Stimulated activated CD8-positive, alpha-beta memory T cell treated with anti-CD3 and anti-CD28 coated beads, Interleukin-12 subunit alpha, Interleukin-12 subunit beta, amount 100 ng/mL, for 24 hours (primary cell): Measurements from ENCODE around the gene PCNX2.
"Not testable (repeated sequence)": the region's sequence is repeated elsewhere in the genome, so short reads cannot be mapped to it uniquely, and the experiment has no call there.

Experiments used
- DNase-seq: peaks from one replicate; pipeline ENCODE4 v3.0.0-alpha.2; 2020; ENCODE audit errors: extremely low read depth

PCNX2 gene

DNA sequence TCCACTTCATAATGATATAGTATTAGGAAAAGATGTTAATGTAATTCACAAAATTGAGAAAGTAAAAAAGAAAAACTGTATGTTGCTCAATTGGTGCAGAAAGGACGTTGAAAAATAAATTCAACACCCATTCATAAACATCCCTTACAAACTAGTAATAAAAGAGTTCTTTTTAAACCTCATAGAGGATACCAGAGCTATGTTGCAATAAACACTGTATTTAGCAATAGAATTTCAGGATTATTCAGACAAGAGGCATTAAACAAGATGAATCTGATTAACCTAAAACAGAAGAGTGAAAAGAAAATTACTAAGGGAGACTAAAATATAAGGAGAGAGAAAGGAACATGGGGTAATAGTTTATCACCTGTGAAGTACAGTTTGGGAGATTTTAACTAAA, 190.3 kb downstream of the PCNX2 start:
- DNase-seq, result no peak

GRCh38 chr1:233102341-233102740, 193.2 kb downstream of the PCNX2 start:
- DNase-seq, result no peak

DNA sequence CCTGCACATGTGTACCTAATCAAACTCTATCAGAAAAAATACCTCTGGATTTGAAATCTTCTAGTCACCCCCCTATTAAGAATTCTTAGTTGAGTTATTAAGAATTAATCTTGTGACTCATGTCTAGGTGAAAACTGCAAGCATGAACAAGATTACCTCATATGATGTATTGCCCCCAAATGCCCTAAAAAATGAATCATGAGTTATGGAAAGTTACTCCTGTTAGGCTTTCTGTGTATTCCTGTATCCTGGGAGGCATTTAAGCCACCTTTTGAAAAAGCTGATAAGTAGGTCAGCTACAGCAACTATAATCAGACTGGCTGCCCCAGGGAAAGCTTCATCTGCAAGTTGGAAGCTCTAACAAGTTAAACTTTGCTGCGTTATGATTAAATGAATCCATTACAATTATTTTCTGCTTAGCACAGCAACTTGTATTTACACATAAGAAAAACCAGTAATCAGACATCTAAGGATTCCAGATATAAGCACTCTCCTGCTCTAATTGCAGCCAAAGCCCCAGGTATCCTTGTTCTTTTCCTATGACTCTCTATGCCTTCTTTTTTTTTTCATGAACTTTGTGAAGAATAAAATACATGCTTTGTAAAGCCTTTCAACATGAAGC, 197.5 kb downstream of the PCNX2 start:
- DNase-seq, result no peak

DNA sequence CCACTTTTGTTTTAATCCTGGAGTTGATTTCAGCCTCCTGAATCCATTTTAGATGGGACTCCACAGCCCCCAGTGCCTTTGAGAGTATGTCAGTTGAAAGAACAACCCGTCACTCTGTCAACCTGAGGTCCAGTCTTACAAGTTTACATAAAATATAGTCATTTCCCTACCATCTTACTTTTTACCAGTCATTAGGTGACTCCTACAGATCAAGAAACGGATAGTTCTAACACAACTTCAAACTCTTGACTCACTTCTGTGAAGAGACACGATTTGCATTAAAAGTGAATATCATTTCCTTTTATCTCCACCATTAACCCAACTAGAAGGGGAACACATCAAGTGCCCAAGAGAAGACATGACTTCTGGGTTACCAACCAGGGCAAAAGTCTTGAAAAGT, 198.0 kb downstream of the PCNX2 start:
- DNase-seq, result no peak

DNA sequence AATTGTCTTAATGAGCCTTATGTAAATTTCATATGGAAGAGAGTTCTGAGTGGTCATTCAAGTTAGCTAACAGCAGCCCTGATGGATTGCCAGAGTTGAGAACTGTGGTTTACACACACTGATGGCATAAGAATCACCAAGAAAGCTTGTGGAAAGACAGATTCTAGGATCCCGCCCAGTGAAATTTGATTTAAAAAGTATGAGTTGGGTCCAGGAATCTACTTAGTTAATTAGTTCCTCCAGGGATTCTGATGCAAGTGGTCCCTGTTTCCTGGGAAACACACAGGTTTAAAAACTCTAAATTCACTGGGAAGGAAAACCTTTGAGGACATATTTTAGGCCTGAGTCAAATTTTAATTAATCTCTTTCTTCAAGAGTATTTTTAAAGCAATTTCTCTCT, 200.8 kb downstream of the PCNX2 start:
- no peak for DNase-seq

DNA sequence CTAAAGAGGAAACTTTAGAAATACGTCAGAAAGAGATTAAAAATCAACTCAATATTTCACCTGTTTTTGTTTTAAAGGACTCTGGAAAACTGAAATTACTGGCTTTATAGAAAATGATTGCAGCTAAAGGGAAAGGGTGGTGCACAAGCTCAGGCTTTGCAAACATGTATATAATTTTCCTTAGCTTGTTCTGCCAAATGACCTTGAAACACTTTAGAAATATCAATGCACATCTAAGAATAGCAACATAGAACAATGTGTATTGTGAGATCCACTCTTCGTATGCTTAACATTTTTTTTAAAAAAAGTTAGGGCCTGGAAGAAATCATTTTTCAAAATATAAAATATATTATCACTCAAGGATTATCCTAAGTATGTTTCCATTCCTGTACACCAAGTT, 201.3 kb downstream of the PCNX2 start:
- DNase-seq, result no peak

DNA sequence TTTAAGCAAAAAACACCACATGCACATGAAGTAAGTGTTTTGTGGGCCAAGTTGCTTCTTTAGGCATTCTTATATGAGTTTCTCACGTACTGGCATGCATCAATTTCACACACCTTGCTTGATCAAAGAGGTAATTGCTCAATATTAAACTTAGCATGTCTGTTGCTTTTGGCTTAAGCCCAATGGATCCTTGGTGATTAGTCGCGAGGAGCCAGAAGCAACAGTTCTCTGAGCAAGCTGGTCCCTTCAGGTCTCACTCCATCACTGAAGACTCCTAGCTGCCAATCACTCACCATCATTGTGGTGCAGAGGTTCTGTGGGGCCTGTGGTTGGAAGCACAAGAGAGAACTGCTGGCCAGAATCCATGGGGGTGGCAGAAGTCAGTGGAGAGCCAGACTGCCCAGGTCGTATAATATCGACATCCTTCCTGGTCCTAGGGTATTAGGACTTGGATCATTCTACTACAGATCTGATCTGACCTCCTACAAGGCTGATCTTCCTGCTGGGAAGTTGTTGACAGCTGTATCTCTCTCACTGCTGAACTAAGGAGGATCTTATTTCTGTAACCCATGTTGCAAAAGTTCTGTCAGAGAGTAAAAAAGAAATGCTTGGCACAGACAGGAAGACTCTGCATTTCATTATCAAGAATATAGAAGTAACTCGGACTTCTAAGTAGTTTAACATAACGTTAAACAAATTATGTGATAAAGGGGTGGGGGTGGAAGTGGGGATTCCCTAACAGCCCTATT, 204.6 kb downstream of the PCNX2 start:
- no peak for DNase-seq

DNA sequence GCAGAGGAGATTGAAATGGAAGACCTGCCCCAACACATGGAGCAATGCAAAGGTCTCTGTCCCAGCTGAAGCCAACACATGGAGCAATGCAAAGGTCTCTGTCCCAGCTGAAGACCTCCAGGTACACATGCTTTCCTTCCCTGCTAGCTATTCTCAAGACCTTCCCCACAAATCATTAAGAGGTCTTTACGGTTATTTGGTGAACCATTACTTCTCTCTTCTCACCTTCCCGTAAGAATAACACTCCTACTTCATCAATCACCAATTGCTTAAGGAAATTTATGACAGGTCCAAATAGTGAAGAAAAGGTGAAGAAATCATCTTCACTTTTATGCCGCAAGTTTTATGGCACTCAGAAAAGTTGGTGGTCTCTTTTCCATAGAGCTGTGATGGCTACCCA, 206.3 kb downstream of the PCNX2 start:
- DNase-seq, result no peak

- DNase-seq, result no peak
These were observed 206.9 kb downstream of the PCNX2 start for GRCh38 chr1:233088613-233089012.

DNA sequence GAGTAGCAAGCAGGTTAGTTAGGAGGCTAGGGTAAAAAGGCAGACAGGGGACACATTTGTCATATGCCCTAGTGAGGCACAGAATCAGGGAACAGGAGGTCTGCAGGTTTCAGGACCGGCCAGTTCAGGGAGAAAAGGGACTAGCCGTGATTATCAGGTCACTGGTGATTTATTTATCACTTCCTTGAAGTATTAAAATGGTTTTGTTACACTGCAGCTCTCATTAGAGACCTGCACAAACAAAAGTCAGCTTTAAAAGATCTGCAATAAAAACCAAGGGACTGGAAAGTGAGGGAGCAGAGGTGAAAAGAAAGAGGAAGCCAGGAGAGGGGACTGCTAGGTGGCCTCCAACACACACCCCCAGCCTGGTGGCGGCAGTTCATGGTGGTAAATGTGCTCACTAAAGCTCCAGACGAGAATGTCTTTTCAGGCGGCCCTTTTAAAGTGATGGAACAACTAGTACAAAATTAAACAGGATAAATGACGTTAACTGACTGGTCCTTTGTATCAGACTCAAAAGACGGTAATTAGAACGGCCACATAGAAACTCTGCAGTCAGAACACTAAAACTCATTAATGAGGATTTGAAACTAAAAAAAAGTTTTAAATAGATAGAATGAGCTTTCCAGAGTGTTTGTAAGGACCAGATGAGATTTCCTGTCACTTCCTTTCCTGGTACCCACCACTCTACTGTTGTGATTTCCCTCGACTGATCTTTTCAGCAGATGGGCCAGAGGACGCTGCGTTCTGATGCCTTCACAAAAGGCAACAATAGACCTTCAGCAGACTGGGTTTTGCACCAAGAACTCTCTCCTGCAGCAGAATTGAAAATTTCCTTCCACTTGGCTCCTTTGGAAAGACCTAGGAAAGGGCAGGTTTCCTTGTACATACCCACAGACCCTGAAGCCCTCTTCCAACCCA, 208.3 kb downstream of the PCNX2 start:
- no peak for DNase-seq

GRCh38 chr1:233085566-233085965, 210.0 kb downstream of the PCNX2 start:
- DNase-seq, result no peak

GRCh38 chr1:233082778-233083550, 212.6 kb downstream of the PCNX2 start:
- DNase-seq, result no peak

- no peak for DNase-seq
These were observed 213.8 kb downstream of the PCNX2 start for GRCh38 chr1:233081735-233082134.

DNA sequence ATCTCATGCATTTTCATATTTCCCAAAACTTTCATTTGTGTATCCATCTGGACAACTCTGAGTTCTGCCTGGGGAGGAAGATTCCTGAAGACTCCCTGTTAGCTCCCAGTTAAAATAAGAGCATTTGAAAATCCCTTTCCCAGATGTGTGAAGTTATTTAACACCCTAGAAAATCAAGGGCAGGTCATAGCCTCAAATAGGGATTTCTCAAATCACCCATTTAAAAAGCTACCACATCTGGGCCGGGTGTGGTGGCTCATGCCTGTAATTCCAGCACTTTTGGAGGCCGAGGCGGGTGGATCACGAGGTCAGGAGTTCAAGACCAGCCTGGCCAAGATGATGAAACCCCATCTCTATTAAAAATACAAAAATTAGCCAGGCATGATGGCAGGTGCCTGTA, 214.7 kb downstream of the PCNX2 start:
- DNase-seq, result not testable (repeated sequence)

GRCh38 chr1:233080286-233080685, 215.2 kb downstream of the PCNX2 start:
- no peak for DNase-seq

GRCh38 chr1:233079574-233079973, 216.0 kb downstream of the PCNX2 start:
- DNase-seq, result no peak

- no peak for DNase-seq
These were observed 217.1 kb downstream of the PCNX2 start for GRCh38 chr1:233078396-233078795.

DNA sequence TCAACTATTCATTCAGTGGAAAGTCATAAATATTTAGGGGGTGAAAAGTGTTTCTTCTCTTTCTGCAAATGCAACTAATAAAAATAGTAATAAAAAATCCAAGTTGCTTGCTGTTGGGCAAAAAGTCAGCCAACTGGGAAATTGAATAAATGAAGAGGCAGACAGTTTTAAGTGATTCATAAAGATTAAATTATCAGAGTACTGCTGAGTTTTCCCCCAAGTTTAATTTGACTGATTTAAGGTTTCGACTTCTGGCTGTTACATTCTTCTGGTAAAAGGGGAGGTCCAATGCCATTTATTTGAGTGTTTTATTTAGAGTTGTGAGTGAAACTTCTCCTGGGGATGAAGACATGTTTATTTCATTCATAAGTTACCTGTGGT, 219.6 kb downstream of the PCNX2 start:
- no peak for DNase-seq

DNA sequence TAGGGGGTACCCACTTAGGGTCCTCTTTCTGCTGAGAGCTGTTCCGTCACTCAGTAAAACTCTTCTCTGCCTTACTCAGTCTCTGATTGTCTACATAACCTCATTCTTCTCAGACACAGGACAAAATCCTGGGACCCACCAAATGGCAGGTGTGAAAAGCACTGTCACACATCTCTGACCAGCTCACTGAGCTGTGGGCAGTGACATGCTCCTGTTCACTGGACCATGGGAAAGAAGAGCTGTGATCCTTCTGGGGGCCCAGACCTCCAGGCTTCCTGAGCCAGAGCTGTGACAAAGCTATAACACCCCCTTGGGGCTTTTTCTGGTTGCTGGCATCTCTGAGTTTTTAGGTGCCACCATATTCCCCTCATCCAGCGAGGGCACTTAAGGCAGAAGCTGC, 229.4 kb downstream of the PCNX2 start:
- no peak for DNase-seq

DNA sequence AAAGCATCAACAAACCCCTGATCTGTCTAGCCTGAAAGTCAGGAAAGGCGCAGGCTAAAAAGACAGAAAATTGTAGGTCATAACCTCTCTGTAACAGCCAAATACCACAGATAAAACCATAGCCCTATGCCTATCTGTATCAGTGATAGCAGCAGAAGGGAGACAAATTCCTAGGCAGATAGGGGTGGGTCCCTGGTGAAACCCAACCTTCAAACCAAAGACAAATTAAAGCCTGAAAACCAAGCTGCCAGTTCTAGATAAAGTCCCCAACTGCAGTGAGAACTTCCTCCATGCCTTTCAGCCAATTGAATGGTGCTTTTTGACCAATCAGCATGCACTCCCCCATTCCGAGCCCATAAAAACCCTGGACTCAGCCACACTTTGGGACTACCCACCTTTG, 229.8 kb downstream of the PCNX2 start:
- DNase-seq, result no peak

DNA sequence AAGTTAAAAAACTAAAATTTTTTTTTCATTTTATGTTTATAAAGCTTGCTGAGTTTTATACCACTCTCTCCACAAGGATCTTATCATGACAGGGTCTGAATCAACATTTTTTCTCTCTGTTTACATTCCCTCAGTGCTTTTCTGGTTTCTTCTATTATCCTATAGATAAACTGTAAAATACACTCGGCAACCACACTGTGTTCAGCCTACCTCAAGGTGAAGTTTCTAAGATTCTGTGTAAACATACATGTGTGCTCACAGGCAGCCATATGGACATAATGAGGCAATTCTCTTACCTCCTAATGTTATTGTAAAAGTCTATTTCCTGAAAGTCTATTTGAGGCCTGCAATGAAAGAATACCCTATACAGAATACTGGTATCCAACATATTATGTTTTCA, 230.5 kb downstream of the PCNX2 start:
- no peak for DNase-seq

GRCh38 chr1:233063462-233063861, 232.1 kb downstream of the PCNX2 start:
- no peak for DNase-seq
